ENCODE measurements around the gene SIKE1.
"Not testable (repeated sequence)": the region's sequence is repeated elsewhere in the genome, so short reads cannot be mapped to it uniquely, and the experiment has no call there.

Gene SIKE1

DNA sequence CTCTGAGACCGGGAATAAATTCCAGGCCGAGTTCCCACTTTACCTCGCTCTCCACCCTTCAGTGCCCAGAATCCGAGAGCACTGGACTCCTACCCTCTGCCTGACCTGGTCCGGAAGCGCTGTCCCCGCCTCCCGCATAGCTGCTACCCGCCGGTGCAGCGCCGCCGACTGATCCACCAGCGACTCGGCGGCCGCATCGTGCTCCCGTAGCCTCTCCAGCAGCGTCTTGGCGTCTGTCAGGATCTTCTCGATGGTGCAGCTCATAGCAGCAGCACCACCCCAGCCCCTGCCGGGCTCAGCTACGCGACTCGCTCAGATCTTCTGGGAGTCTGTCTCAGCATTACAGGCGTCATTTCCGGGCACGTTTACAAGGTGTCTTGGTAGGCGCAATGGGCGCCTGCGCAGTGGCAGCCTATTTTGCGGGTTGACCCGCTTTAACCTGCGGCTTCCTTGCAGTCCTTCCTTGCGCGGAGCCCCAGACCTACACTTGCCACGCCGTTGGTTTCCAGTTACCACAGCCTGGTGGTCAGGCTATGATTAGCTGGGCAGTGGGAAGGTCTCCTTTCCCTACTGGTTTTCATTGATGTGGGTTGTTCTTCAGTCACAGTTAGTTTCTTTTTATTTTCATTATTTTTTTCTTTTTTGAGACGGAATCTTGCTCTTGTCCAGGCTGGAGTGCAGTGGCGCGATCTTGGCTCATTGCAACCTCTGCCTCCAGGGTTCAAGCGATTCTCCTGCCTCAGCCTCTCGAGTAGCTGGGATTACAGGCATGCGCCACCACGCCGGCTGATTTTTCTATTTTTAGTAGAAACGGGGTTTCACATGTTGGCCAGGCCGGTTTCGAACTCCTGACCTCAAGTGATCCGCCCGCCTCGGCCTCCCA lies at the start of gene SIKE1:
SIKE1 (minus strand) TSS at position 342 of the 883 bp plus-strand sequence; CDS start at position 264, 78 bp downstream.
- peak; percentile 88 to 89 for DNase-seq (ENCODE audit: low read depth in 2 of 2)

DNA sequence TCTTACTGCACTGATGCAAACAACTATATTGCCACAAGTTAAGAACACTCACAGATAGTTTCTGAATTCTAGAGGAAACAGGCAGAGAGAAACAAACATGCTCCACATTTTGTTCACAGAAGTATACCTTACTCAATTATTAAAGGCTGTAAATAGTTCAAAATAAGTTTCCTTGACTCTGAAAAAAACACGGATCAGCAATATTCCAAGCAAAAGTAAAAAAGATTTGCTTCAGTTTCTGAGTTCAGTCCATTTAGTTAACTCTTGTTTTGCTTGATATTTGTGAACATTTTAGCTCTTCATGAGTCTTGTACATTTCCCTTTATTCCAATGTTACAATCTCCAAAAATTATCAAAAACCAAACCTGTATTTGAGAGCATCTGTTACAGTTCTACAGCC lies 49.6 kb upstream of the SIKE1 start:
- not testable (repeated sequence) for DNase-seq (ENCODE audit: low read depth in 2 of 2)

DNA sequence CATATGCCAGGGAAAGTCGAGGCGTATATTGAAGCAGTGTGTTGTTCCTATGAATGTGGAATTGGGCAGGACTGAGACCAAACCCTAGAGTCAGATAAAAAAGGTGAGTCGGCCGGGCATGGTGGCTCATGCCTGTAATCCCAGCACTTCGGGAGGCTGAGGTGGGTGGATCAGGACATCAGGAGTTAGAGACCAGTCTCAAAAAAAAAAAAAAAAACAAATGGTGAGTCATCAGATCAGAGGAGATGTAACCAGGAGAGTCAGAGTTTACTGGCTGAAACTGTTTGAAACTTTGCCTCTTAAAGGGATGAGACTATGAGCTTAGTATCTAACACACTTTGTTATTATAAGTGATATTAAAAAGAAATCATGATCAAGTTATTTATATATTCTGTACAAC lies 47.8 kb upstream of the SIKE1 start:
- DNase-seq (ENCODE audit: low read depth in 2 of 2) = no peak

DNA sequence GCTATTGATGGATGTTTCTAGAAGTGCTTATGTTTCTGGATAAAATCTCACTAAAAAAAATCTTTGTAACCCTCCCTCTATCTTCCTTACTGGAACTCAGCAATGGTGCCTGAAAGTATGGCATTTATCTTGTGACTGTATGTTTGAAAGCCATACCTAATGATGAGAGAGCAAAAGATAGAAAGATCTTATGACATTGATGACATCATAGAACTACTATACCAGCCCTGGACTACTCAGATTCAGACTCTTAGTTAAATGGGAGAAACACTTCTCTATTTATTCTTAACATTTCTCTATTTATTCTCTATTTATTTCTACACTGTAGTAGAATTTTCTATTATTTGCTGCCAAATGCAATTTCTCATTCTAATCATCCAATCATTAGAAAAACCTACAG lies 41.5 kb upstream of the SIKE1 start:
- no peak for DNase-seq (ENCODE audit: low read depth in 2 of 2)

DNA sequence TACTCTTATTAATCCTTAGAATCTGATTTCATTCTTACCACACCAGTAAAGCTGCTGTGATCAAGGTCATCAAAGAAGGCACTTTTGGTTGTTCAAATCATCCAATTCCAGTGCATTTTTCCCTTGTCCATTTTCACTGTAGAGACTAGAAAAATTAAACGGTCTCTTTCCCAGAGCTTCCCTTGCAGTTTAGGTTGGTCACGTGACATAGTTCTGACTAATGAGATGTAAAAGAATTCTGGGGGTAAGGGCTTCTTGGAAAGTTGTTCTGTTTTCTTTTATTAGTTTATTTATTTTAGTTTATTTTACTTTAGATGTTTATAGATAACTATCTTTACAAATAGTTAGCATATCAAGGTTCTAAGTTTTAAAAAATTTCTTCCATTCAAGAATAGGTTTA lies 39.9 kb upstream of the SIKE1 start:
- DNase-seq (ENCODE audit: low read depth in 2 of 2) = no peak

DNA sequence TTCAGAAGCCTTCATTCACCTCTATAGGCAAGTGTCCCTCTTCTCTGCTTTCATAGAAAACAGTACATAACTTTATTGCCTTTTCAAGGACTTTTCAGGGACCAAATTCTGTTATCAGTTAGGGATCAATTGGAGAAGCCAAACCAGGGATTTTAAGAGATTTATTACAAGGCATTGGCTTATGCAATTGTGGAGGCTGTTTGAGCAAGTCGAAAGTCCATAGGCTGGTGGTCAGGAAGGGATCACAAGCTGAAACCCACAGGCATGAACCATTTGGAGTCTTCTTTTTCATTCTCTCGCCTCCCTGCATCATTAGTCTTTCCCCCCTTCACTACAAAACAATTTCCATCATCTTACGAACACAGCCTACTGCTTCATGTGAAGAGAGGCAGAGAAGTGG lies 39.4 kb upstream of the SIKE1 start:
- DNase-seq (ENCODE audit: low read depth in 2 of 2) = no peak

DNA sequence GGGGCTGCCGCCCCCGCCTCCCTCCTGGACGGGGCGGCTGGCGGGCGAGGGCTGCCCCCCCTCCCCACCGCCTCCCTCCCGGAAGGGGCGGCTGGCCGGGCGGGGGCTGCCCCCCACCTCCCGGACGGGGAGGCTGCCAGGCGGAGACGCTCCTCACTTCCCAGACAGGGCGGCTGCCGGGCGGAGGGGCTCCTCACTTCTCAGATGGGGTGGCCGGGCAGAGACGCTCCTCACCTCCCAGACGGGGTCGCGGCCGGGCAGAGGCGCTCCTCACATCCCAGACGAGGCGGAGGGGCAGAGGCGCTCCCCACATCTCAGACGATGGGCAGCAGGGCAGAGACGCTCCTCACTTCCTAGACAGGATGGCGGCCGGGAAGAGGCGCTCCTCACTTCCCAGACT lies 24.0 kb upstream of the SIKE1 start:
- not testable (repeated sequence) for DNase-seq (ENCODE audit: low read depth in 2 of 2)

DNA sequence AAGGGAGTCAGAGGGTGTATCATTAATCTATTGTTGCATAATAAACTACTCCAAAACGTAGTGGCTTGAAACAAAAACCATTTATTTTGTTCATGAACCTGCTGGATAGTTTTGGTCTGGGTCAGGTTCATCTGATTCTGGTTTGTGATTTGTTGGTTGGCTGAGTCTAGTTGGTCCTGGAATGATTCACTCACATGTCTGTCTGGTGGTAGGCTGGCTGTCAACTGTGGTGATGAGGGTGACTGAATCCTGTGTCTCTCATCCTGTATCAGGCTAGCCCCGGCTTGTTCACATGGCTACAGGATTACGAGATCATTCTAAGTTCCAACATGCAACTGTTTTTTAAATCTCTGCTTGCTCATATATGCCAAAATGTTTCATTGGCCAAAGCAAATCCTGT lies 22.5 kb upstream of the SIKE1 start:
- no peak for DNase-seq (ENCODE audit: low read depth in 2 of 2)

DNA sequence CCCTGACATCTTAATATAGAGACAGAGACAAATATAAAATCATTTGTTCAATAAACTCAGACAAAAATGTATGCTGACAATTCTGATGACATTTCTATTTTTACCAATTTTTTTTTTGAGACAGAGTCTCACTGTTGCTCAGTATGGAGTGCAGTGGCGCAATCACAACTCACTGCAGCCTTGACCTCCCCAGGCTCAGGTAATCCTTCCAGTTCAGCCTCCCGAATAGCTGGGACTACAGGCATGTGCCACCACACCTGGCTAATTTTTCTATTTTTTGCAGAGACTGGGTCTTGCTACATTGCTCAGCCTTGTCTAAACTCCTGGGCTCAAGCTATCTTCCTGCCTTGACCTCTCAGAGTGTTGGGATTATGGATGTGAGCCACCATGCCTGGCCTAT lies 13.6 kb upstream of the SIKE1 start:
- no peak for DNase-seq (ENCODE audit: low read depth in 2 of 2)

DNA sequence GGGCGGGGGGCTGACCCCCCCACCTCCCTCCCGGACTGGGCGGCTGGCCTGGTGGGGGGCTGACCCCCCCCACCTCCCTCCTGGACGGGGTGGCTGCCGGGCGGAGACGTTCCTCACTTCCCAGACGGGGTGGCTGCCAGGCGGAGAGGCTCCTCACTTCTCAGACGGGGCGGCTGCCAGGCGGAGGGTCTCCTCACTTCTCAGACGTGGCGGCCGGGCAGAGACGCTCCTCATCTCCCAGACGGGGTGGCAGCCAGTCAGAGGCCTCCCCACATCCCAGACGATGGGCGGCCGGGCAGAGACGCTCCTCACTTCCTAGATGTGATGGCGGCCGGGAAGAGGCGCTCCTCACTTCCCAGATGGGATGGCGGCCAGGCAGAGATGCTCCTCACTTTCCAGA lies 10.1 kb upstream of the SIKE1 start:
- DNase-seq (ENCODE audit: low read depth in 2 of 2) = not testable (repeated sequence)

DNA sequence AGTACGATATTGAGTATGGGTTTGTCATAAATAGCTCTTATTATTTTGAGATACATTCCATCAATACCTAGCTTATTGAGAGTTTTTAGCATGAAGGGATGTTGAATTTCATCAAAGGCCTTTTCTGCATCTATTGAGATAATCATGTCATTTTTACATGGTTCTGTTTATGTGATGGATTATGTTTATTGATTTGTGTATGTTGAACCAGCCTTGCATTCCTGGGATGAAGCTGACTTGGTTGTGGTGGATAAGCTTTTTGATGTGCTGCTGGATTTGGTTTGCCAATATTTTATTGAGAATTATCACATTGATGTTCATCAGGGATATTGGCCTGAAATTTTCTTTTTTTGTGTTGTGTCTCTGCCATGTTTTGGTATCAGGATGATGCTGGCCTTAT lies 6.0 kb upstream of the SIKE1 start:
- not testable (repeated sequence) for DNase-seq (ENCODE audit: low read depth in 2 of 2)

DNA sequence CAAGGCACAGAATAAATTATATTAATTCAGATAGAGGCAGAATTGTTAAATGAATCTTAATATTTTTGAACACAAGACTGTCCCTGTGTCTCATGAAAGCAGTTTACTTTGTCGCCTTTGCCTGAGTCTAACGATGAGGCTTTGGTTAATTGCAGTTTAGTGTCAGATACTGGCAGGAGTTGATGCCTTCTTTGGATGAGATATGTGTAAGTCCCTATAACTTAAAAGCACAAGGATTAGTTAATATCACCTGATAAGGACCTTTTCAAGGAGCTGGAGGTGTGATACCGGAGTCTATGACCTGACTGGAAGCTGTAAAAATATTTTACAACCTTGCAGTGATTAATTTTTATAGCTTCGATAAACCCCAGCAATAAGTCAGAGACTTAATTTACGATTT lies 2.0 kb upstream of the SIKE1 start:
- DNase-seq (ENCODE audit: low read depth in 2 of 2) = no peak

DNA sequence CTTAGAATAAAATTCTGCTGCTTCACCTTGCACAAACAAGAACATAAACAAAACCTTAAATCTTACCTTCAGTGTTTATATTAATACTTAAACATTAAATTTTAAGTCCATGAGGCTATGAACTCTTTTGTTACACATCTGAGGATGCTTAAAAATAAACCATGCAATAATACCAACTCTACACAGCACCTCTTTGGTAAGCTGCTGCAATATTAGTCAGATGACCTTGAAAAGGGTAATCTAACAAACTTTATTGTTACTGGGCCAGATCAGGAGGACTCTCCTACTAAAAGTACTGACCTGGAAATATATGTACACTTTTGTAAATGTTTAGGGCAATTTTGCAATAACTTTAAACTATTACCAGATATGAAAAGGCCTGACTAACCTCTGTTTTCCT lies 763 bp downstream of the SIKE1 start:
- DNase-seq (ENCODE audit: low read depth in 2 of 2) = no peak

DNA sequence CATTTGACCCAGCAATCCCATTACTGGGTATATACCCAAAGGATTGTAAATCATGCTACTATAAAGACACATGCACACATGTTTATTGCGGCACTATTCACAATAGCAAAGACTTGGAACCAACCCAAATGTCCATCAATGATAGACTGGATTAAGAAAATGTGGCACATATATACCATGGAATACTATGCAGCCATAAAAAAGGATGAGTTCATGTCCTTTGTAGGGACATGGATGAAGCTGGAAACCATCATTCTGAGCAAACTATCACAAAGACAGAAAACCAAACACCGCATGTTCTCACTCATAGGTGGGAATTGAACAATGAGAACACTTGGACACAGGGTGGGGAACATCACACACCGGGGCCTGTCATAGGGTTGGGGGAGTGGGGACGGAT lies 3.8 kb downstream of the SIKE1 start:
- DNase-seq (ENCODE audit: low read depth in 2 of 2) = not testable (repeated sequence)

DNA sequence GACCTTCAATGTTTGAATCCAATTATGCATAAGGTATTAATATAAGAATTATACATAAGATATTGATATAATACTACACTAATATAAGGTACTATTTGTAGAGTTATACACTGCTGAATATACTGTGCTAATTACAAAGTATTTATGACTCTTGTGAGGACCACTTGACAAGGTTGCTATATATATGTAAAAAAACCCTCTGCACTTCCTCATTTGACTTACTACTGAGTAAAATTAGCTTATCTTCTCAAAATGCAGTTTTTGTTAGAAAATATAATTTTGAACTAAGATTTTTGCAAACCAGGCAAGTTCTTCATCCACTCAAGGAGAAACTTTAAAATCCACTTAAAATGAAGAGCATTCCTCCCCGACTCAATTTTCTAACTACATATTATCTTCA lies 8.5 kb downstream of the SIKE1 start:
- DNase-seq (ENCODE audit: low read depth in 2 of 2) = no peak

DNA sequence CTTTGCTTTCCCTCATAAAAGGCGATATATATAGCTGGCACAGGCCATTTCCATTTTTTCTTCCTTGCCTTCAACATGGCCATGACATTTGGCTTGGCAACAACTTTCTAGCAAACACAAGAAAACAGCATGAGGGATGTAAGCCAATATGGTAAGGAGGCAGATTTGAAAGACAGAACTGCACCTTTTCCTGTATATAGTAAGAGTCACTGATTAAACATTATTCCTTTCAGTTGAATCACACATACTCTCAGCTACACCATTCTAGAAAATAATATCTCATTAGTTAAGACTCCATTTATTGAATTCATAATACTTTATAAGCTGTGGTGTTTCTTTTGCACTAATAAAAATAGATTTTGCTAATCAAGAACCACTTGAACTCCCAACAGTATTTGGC lies 9.5 kb downstream of the SIKE1 start:
- DNase-seq (ENCODE audit: low read depth in 2 of 2) = no peak

DNA sequence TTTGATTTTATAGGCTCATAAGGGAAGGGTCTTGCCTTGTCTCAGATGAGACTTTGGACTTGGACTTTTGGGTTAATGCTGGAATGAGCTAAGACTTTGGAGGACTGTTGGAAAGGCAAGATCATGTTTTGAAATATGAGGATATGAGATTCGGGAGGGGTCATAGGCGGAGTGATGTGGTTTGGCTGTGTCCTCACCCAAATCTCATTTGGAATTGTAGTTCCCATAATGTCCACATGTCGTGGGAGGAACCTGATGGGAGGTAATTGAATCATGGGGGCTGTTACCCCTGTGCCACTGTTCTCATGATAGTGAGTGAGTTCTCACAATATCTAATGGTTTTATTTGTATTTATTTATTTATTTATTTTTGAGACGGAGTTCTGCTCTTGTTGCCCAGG lies 15.8 kb downstream of the SIKE1 start:
- no peak for DNase-seq (ENCODE audit: low read depth in 2 of 2)

DNA sequence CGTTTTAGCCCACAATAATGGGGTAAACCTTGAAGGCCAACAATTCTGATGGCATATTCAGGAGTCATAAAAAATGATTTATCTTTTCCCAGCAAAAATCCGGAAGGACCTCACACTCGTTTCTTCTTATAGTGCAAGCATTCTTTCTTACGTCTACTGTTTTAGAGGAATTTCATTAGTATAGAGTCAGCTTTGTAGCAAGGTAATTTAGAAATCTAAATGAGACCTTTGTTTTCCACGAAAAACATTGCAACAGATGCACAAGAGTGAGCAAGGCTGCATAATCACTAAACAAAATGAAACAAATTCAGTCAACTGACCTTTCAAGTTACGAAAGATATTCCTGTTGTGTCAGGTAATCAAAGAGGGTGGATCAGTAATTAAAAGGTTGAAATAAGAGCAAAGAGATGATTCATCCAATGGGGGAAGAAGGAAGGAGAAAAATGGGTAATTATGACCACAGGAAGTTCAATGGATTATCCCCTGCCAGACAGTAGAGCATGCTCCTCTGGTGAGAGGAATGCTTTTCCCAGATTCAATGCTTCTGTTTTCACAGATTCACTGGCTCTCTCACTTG lies 22.1 kb downstream of the SIKE1 start:
- no peak for DNase-seq (ENCODE audit: low read depth in 2 of 2)

DNA sequence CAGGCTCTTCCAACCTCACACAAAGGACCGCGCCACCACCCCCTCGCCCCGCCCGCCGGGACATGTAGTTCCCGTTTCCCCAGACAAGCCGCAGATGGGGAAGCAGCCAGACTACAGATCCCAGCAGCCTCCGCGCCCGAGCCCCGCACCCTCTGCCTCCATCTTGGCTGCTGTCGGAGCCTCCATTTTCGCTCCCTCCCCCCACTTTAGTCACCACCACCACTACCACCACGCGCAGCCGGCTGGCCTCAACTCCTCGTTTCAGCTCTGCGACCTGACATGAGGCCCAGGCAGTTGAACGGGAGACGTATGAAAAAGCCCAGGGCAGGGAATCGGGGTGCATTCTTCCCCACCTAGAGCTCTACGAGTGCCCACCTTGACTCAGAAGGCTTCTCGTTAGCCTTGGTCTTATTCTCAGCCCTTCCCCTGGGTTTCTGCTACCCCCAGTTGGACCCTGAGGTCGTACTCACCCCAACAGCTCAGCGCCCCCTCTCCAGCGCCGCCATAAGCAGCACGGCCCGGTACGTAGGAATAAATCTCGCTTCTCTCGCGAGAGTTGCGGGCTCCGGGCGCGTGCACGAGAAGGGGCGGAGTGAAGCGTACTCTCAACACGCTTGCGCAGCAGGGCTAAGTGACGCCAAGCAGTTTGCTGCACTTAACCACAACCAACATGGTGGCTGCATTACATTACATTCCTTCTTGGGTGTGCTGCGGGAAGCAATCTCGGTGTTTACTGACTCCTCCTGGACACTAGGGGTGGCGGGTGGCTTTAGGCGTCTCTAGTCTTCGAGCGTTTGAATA lies 22.8 kb downstream of the SIKE1 start, which contains the start of gene CSDE1:
CSDE1 (minus strand) TSS at position 530 of the 801 bp plus-strand sequence. CDS start 18,094 bp downstream, outside the sequence.
- DNase-seq (ENCODE audit: low read depth in 2 of 2) = peak; percentile 92 to 95

DNA sequence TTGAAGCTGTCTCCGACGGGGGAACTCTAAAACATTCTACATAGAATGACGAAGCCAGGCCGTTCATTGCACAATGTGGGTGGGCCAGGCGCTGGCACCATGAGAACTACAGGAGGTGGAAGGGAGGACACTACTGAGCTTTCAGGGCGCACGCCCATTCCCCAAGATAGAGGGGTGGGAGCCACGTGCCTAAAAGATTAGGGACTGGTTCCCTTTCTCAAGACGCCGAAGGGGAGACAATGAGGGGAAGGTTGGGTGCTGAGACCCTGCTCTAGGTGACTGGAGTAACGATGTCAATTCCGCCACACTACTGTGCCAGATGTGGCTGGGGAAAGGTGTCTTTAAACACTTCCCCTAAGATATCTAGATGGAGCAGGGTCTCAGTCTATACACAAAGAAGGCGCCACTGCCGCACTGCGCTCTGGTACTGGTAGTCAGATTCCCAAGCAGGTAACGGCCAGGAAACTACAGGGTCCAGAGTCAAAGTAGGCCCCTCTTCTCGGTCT lies 23.5 kb downstream of the SIKE1 start:
- peak in 1 of 2 experiments; percentile 13 for DNase-seq (ENCODE audit: low read depth in 2 of 2)

DNA sequence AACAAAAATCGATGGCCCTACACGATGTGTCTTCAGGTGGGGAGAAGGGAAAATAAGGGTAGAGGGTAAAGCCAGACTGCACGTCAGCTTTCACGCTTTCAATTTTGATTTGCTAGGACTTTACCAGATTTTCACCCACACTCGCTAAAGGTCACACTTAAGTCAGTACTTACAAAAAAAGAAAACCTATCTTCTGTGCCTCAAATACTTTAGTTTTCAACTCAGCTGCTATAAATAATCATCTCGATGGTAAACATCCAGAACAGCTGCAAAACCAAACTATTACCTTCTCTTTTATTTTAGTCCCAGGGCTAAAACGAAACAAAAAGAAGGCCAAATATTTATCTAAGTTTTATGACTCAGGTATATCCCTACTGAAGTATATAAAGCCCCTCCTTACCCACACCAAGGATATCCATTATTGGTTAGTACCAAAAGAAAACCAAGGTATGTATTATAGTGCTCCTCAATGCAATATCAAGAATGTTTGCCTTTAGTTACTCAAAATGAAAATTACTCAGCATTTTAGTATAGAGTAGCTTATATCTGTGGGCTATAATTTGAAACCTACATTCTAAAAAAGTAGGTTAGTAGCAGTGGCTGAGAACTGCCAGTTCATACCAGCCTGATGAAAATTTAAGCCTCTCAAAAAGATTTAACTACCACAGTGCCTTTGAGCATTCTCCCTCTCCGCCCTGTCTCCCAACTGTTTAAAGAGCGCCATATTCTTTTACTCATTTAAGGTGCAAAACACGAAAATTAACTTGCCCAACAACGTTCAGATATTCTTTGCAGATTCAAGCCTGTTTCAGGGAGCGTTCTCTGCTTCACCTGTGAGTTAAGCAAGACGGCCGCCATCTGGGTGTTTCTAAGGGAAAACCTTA lies 24.2 kb downstream of the SIKE1 start:
- DNase-seq (ENCODE audit: low read depth in 2 of 2) = no peak
